ENCODE data around the gene SYCE3. TPM values are rescaled to one million over a fixed set of nuclear protein-coding genes. Genes with fewer than 3 reads are reported as not detected.

The SYCE3 gene
- total RNA-seq, 1 experiment from 2014 or later: not detected

- Histone ChIP-seq H3K4me3 (no peak overlapping the region), H3K9me3 (replicated peaks) (no peaks in the 10 kb centered on the region), H3K36me3 (no peaks in the 10 kb centered on the region), H3K27ac (no peak overlapping the region), H3K27me3 (replicated peaks) (no peaks in the 10 kb centered on the region), H3K4me1 (replicated peaks) (peaks cover 7% of the 10 kb centered on the region)
- no peak for DNase-seq (ENCODE audit: low read depth in 1 of 2, low spot score in 2 of 2)
These were observed 1.0 kb downstream of the SYCE3 start for GRCh38 chr22:50561401-50562358.

GRCh38 chr22:50560034-50560433 lies 2.7 kb downstream of the SYCE3 start:
- no peaks in the 10 kb centered on the region for H3K9me3 ChIP-seq (replicated peaks)
- H3K4me3 ChIP-seq: no peak overlapping the region
- H3K4me1 ChIP-seq (replicated peaks): peaks cover 7% of the 10 kb centered on the region
- no peak overlapping the region for H3K27ac ChIP-seq
- H3K36me3 ChIP-seq: no peaks in the 10 kb centered on the region
- no peak for DNase-seq (ENCODE audit: low read depth in 1 of 2, low spot score in 2 of 2)
- no peaks in the 10 kb centered on the region for H3K27me3 ChIP-seq (replicated peaks)

GRCh38 chr22:50556703-50557102 lies 6.0 kb downstream of the SYCE3 start:
- Histone ChIP-seq H3K27ac (no peak overlapping the region), H3K4me1 (replicated peaks) (no peaks in the 10 kb centered on the region), H3K9me3 (replicated peaks) (no peaks in the 10 kb centered on the region), H3K4me3 (no peak overlapping the region), H3K36me3 (no peaks in the 10 kb centered on the region), H3K27me3 (replicated peaks) (no peaks in the 10 kb centered on the region)
- DNase-seq (ENCODE audit: low read depth in 1 of 2, low spot score in 2 of 2): no peak

DNA sequence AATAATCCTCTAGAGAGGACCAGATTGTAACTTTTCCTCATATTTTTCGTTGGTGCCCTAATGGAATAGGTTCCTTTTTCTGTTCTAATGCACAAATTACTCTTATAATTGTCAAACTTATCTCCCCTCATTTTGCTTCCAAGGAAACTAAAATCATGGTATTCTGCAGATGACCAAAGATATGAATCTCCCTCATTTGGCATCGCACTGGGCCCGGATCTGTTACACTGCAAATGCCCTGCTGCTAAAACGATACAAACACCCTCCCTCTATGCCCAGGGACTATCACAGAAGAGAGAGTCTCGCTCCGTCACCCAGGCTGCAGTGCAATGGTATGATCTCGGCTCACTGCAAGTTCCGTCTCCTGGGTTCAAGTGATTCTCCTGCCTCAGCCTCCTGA lies 9.4 kb downstream of the SYCE3 start:
- Histone ChIP-seq H3K9me3 (replicated peaks) (no peaks in the 10 kb centered on the region), H3K4me1 (replicated peaks) (no peaks in the 10 kb centered on the region), H3K27me3 (replicated peaks) (no peaks in the 10 kb centered on the region), H3K27ac (no peak overlapping the region), H3K36me3 (no peaks in the 10 kb centered on the region), H3K4me3 (no peak overlapping the region)
- DNase-seq (ENCODE audit: low read depth in 1 of 2, low spot score in 2 of 2): no peak

DNA sequence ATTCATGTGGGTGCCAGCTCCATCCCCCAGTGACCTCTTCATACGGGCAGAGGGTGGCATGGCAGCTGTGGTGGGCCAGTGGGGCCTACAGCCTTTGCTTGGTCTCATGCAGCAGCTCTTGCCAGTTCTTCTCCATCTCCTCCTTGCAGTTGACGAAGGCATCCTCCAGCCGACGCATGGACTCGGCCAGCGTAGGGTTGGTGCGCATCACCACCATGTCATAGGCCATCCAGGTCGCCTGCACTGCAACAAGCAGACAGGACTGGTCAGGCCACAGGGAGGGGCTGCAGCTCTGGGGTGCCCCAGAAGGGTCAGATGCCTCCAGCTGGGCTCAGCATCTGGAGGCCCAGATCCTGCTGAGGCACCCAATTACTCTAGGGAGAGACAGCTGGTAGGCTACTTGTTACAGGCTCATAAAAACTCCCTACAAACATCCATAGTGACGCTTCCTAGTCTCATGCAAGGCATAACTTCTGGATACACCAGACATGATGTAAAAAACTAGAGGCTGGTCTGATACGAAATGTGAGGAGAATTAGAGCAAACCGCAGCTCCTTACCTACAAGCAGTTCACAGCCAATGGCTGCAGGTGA lies 11.5 kb downstream of the SYCE3 start:
- DNase-seq (ENCODE audit: low read depth in 1 of 2, low spot score in 2 of 2): no peak
- Histone ChIP-seq H3K27me3 (replicated peaks) (no peaks in the 10 kb centered on the region), H3K9me3 (replicated peaks) (no peaks in the 10 kb centered on the region), H3K4me1 (replicated peaks) (no peaks in the 10 kb centered on the region), H3K27ac (no peak overlapping the region), H3K36me3 (no peaks in the 10 kb centered on the region), H3K4me3 (no peak overlapping the region)

DNA sequence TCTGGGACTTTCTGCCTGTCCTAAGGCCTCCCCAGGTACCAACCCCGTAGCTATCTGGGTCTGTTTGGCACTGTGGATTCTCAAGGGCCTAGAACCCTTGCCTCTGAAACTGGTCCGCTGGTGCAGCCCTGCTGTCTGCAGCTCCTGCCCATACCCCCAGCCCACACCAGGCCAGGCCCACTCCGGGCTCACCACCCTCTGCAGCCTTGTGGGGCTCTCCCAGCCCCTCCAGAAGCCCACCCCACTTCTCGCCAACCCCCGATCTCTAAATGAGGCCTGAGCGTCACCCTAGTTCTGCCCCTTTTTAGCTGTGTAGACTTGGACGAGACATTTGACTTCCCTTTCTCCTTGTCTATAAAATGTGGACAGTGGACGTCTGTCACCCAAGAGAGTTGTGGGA lies 12.3 kb downstream of the SYCE3 start:
- no peak for DNase-seq (ENCODE audit: low read depth in 1 of 2, low spot score in 2 of 2)
- Histone ChIP-seq H3K4me1 (replicated peaks) (no peaks in the 10 kb centered on the region), H3K36me3 (no peaks in the 10 kb centered on the region), H3K27ac (no peak overlapping the region), H3K27me3 (replicated peaks) (no peaks in the 10 kb centered on the region), H3K9me3 (replicated peaks) (no peaks in the 10 kb centered on the region), H3K4me3 (no peak overlapping the region)

- DNase-seq (ENCODE audit: low read depth in 1 of 2, low spot score in 2 of 2): no peak
- no peak overlapping the region for H3K27ac ChIP-seq
- H3K27me3 ChIP-seq (replicated peaks): no peaks in the 10 kb centered on the region
- no peaks in the 10 kb centered on the region for H3K9me3 ChIP-seq (replicated peaks)
- no peaks in the 10 kb centered on the region for H3K4me1 ChIP-seq (replicated peaks)
- H3K4me3 ChIP-seq: no peak overlapping the region
- no peaks in the 10 kb centered on the region for H3K36me3 ChIP-seq
These were observed 13.6 kb downstream of the SYCE3 start for GRCh38 chr22:50548921-50549790.

DNA sequence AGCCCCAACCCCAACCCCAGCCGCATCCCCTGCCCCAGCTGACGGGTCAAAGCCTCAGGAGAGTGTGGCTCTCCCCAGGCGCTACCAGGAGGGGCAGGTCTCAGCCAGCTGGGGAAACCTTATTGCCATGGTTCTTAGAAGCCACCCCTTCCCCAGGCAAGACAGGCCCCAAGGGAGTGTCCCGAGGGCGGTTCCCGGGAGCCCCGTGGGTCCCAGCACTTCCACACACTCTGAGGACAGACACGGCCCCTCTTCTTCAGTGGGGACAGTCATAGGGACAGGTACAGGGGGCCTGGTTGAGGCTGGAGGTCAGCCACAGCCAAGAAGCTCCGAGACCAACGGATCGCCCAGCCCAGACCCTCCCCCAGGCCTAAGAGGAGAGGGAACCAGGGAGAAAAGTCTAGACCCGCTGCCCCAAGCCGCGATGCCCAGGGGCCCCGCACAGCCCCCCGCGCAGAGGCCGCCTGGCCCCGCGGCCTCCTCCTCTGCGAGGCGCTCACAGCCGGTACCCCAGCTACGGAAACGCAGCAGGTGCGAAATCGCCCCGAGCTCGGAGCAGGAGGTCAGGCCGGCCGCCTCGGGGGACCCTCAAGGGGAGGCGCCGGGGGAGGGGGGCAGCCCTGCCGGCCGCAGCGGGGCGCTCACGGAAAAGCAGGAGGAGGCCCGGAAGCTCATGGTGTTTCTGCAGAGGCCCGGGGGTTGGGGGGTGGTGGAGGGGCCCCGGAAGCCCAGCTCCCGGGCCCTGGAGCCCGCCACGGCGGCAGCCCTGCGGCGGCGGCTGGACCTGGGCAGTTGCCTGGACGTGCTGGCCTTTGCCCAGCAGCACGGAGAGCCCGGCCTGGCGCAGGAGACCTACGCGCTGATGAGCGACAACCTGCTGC lies 14.4 kb downstream of the SYCE3 start:
- no peaks in the 10 kb centered on the region for H3K27me3 ChIP-seq (replicated peaks)
- no peaks in the 10 kb centered on the region for H3K36me3 ChIP-seq
- H3K4me1 ChIP-seq (replicated peaks): no peaks in the 10 kb centered on the region
- no peaks in the 10 kb centered on the region for H3K9me3 ChIP-seq (replicated peaks)
- no peak overlapping the region for H3K4me3 ChIP-seq
- no peak overlapping the region for H3K27ac ChIP-seq
- no peak for DNase-seq (ENCODE audit: low read depth in 1 of 2, low spot score in 2 of 2)

GRCh38 chr22:50547263-50547985 lies 15.3 kb downstream of the SYCE3 start:
- H3K9me3 ChIP-seq (replicated peaks): no peaks in the 10 kb centered on the region
- H3K4me1 ChIP-seq (replicated peaks): no peaks in the 10 kb centered on the region
- no peaks in the 10 kb centered on the region for H3K36me3 ChIP-seq
- no peaks in the 10 kb centered on the region for H3K27me3 ChIP-seq (replicated peaks)
- H3K4me3 ChIP-seq: no peak overlapping the region
- H3K27ac ChIP-seq: no peak overlapping the region
- DNase-seq (ENCODE audit: low read depth in 1 of 2, low spot score in 2 of 2): no peak

- Histone ChIP-seq H3K4me1 (replicated peaks) (peaks cover 4% of the 10 kb centered on the region; the same call in 1 of the 2 replicates), H3K27me3 (replicated peaks) (no peaks in the 10 kb centered on the region), H3K27ac (no peak overlapping the region), H3K4me3 (no peak overlapping the region), H3K9me3 (replicated peaks) (no peaks in the 10 kb centered on the region), H3K36me3 (no peaks in the 10 kb centered on the region)
- DNase-seq (ENCODE audit: low read depth in 1 of 2, low spot score in 2 of 2): no peak
These were observed 16.1 kb downstream of the SYCE3 start for GRCh38 chr22:50546326-50547262.

- no peak within 1 kb of the TSS for H3K27ac ChIP-seq
- H3K4me1 ChIP-seq (replicated peaks): peaks cover 9% of the 10 kb centered on the region
- no peaks in the 10 kb centered on the region for H3K27me3 ChIP-seq (replicated peaks)
- no peaks in the 10 kb centered on the region for H3K9me3 ChIP-seq (replicated peaks)
- DNase-seq (ENCODE audit: low read depth in 1 of 2, low spot score in 2 of 2): no peak
- no peaks in the 10 kb centered on the region for H3K36me3 ChIP-seq
- H3K4me3 ChIP-seq: no peak within 1 kb of the TSS
These were observed 17.0 kb downstream of the SYCE3 start, which contains the start of gene KLHDC7B for GRCh38 chr22:50545522-50546325. Gene KLHDC7B (plus strand): TSS chr22:50545899. CDS start chr22:50546244, 345 bp downstream.

Measured in SJSA1 (cell line).